HL-60 (cell line): ENCODE data around the gene EXOSC7.
"Not testable (repeated sequence)": the region's sequence is repeated elsewhere in the genome, so short reads cannot be mapped to it uniquely, and the experiment has no call there.

Experiments
- DNase-seq, 2 experiments: peaks; one replicate each; pipeline ENCODE4 v3.0.0-alpha.2; 2010 to 2020; ENCODE audit warnings: low read depth in 1 of 2, low spot score in 1 of 2
- H3K27ac ChIP-seq: fragments of 250-450 bp; sonication (Bioruptor Pico); replicated peaks from 2 replicates; pipeline ENCODE4 v1.5.1; 2020; ENCODE audit warnings: mild to moderate bottlenecking, moderate library complexity
- H3K27me3 ChIP-seq: fragments of 250-450 bp; sonication (Bioruptor Pico); 2 replicates; pipeline ENCODE4 v1.5.1; 2021; ENCODE audit warnings: mild to moderate bottlenecking, moderate library complexity; ENCODE audit not compliant: insufficient read depth, poor library complexity, severe bottlenecking
- H3K4me3 ChIP-seq: replicated peaks from 2 replicates; pipeline ENCODE4 v1.5.1; 2011; ENCODE audit warnings: mild to moderate bottlenecking, control low read depth, low read length; ENCODE audit not compliant: insufficient read depth
- GABPA ChIP-seq: IDR thresholded peaks from 2 replicates; pipeline ENCODE4 v1.6.1; 2012; ENCODE audit warnings: low read depth
- POLR2AphosphoS5 ChIP-seq: IDR thresholded peaks from 2 replicates; pipeline ENCODE4 v1.6.1; 2012; ENCODE audit warnings: low read depth
- SPI1 ChIP-seq: IDR thresholded peaks from 2 replicates; pipeline ENCODE4 v1.6.1; 2012; ENCODE audit warnings: low read depth, mild to moderate bottlenecking, borderline replicate concordance
- TF ChIP-seq, protein P1 (sequence below): IDR thresholded peaks from one replicate; pipeline ENCODE4 v1.5.1; 2011; ENCODE audit warnings: low read length, control low read depth, inconsistent platforms; ENCODE audit not compliant: insufficient read depth
- TF ChIP-seq, protein P2 (sequence below): IDR thresholded peaks from 2 replicates; pipeline ENCODE4 v1.6.1; 2012; ENCODE audit warnings: low read depth; ENCODE audit not compliant: insufficient replicate concordance

Gene EXOSC7

DNA sequence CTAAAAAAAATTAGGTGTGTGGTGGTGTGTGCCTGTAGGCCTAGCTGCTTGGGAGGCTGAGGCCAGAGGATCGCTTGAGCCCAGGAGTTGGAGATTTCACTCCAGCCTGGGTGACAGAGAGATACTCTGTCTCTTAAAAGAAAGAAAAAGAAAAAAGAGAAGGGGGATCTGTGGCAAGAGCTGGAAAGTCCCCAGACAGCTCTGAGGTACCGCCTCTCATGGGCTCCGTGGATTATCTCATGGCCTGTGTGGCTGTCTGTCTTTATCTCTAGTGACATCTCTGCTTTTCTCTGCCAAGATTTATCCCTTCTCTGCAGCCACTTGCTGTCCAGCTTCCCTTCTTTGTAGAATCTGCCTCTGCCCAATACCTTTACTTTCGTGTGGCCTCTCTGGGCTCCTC lies 5.7 kb downstream of the EXOSC7 start:
- H3K4me3 ChIP-seq, result no peak overlapping the region
- H3K27me3 ChIP-seq, result no peaks in the 10 kb centered on the region
- no peak for DNase-seq
- H3K27ac ChIP-seq, result no peak overlapping the region
- TF ChIP-seq POLR2AphosphoS5 (0 out of 2 replicates have a peak, but pooled peaks have one; percentile 15), GABPA (no peak)

DNA sequence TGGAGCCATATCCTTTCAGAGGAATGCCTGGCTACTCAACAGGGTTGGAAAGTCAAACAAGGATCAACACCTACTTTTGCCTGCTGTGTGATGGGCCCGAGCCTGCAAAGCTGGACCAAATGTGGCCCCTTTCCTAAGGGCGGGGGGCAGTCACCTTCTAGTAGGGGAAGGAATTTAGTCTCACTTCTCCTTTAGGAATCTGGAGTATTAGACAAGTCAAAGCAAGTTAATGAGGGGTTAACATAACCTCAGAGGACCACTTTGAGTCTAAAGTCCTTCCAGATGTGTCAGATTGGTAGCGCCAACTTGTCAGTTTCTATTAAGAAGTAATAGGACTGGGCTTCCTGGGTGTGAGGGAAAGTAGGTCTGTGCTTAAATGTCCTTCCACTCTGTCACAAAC lies 6.8 kb downstream of the EXOSC7 start:
- Histone ChIP-seq H3K27ac (no peak overlapping the region), H3K27me3 (no peaks in the 10 kb centered on the region), H3K4me3 (no peak overlapping the region)
- TF ChIP-seq POLR2AphosphoS5, result no peak
- TF ChIP-seq, protein P1, sequence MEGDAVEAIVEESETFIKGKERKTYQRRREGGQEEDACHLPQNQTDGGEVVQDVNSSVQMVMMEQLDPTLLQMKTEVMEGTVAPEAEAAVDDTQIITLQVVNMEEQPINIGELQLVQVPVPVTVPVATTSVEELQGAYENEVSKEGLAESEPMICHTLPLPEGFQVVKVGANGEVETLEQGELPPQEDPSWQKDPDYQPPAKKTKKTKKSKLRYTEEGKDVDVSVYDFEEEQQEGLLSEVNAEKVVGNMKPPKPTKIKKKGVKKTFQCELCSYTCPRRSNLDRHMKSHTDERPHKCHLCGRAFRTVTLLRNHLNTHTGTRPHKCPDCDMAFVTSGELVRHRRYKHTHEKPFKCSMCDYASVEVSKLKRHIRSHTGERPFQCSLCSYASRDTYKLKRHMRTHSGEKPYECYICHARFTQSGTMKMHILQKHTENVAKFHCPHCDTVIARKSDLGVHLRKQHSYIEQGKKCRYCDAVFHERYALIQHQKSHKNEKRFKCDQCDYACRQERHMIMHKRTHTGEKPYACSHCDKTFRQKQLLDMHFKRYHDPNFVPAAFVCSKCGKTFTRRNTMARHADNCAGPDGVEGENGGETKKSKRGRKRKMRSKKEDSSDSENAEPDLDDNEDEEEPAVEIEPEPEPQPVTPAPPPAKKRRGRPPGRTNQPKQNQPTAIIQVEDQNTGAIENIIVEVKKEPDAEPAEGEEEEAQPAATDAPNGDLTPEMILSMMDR, result no peak
- no peak for TF ChIP-seq SPI1
- TF ChIP-seq, protein P2, sequence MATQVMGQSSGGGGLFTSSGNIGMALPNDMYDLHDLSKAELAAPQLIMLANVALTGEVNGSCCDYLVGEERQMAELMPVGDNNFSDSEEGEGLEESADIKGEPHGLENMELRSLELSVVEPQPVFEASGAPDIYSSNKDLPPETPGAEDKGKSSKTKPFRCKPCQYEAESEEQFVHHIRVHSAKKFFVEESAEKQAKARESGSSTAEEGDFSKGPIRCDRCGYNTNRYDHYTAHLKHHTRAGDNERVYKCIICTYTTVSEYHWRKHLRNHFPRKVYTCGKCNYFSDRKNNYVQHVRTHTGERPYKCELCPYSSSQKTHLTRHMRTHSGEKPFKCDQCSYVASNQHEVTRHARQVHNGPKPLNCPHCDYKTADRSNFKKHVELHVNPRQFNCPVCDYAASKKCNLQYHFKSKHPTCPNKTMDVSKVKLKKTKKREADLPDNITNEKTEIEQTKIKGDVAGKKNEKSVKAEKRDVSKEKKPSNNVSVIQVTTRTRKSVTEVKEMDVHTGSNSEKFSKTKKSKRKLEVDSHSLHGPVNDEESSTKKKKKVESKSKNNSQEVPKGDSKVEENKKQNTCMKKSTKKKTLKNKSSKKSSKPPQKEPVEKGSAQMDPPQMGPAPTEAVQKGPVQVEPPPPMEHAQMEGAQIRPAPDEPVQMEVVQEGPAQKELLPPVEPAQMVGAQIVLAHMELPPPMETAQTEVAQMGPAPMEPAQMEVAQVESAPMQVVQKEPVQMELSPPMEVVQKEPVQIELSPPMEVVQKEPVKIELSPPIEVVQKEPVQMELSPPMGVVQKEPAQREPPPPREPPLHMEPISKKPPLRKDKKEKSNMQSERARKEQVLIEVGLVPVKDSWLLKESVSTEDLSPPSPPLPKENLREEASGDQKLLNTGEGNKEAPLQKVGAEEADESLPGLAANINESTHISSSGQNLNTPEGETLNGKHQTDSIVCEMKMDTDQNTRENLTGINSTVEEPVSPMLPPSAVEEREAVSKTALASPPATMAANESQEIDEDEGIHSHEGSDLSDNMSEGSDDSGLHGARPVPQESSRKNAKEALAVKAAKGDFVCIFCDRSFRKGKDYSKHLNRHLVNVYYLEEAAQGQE, result no peak
- TF ChIP-seq GABPA, result no peak
- no peak for DNase-seq

DNA sequence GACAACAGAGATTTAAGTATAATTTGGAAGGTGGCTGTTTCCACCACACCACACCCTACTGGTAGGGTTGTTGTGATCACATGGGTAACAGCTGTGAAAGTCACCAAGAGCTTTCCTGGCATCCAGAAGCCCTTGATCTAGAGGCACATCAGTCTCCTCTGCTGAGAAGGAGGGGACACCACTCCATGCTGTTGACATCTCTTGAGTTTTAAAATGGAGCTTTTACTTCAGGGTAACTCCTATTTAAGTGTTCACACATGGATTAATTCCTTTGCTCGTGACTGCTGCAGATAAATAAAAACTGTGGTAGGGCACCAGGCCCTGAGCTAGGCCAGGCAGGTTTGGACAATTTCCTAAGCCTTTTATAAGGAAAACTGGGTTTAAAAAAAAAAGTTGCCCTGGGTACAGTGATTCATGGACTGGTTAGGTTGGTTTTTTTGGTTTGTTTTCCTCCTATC lies 7.5 kb downstream of the EXOSC7 start:
- DNase-seq, result no peak
- no peak overlapping the region for H3K27ac ChIP-seq
- no peaks in the 10 kb centered on the region for H3K27me3 ChIP-seq
- H3K4me3 ChIP-seq, result no peak overlapping the region
- no peak for TF ChIP-seq GABPA
- TF ChIP-seq, protein P2, result no peak
- TF ChIP-seq SPI1, result no peak
- no peak for TF ChIP-seq POLR2AphosphoS5
- TF ChIP-seq, protein P1, result no peak

DNA sequence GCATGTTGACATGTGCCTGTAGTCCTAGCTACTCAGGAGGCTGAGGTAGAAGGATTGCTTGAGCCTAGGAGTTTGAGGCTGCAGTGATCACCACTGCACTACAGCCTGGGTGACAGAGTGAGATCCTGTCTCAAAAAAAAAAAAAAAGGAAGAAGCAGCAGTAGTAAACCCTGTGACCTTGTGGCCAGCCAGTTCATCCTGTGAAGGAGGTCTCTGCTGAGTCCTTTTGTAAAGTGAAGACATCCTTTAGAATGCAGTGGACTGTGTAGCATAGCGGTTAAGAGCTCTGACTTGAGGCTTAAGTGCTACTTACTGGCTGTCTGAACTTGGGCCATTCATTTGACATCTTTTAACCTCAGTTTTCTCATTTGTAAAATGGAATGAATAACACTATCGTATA lies 8.3 kb downstream of the EXOSC7 start:
- H3K27ac ChIP-seq, result no peak overlapping the region
- TF ChIP-seq GABPA (no peak), SPI1 (no peak), POLR2AphosphoS5 (no peak)
- TF ChIP-seq, protein P2, result no peak
- TF ChIP-seq, protein P1, result no peak
- no peaks in the 10 kb centered on the region for H3K27me3 ChIP-seq
- no peak overlapping the region for H3K4me3 ChIP-seq
- no peak for DNase-seq

DNA sequence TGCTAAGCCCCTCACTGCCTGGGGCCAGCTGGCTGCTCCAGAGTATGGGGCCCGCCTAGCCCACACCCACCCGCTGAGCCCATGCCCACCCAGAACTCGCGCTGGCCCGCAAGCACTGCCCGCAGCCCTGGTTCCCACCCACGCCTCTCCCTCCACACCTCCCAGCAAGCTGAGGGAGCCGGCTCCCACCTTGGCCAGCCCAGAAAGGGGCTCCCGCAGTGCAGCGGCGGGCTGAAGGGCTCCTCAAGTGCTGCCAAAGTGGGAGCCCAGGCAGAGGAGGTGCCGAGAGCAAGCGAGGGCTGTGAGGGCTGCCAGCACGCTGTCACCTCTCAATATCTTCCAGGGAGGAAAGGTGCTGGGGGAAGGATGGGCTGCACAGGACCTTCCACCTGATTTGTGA lies 10.3 kb downstream of the EXOSC7 start:
- not testable (repeated sequence) for DNase-seq, H3K27ac ChIP-seq, H3K27me3 ChIP-seq, H3K4me3 ChIP-seq
